Upper lobe of left lung (tissue), 6 donors: Measurements from ENCODE around the gene FBXL2. TPM values are rescaled to one million over a fixed set of nuclear protein-coding genes. Genes with fewer than 3 reads are reported as not detected.
"Not testable (repeated sequence)": the region's sequence is repeated elsewhere in the genome, so short reads cannot be mapped to it uniquely, and the experiment has no call there.

Experiments used
- ATAC-seq, 2 donors: fragments of 200-7000 bp; cut with Tn5 transposase; one replicate each; pipeline ENCODE4 v1.9.1; 2022; ENCODE audit warnings: mild to moderate bottlenecking in 2 of 2, moderate library complexity in 2 of 2; ENCODE audit not compliant: low FRiP score in 2 of 2
- DNase-seq, 2 donors: peaks; one replicate each; pipeline ENCODE4 v3.0.0-alpha.2; 2019 to 2020
- H3K27ac ChIP-seq, 4 donors: fragments of 200-600 bp; sonication (generic); one replicate each; pipeline ENCODE4 v1.5.1; 2016 to 2019
- H3K27me3 ChIP-seq, 4 donors: fragments of 200-600 bp; sonication (generic); one replicate each; pipeline ENCODE4 v1.5.1; 2017 to 2019
- H3K36me3 ChIP-seq, 4 donors: fragments of 200-600 bp; sonication (generic); one replicate each; pipeline ENCODE4 v1.5.1; 2016 to 2019
- H3K4me1 ChIP-seq, 4 donors: fragments of 200-600 bp; sonication (generic); one replicate each; pipeline ENCODE4 v1.5.1; 2018 to 2019
- H3K4me3 ChIP-seq, 4 donors: fragments of 200-600 bp; sonication (generic); one replicate each; pipeline ENCODE4 v1.5.1; 2017 to 2019; ENCODE audit warnings: mild to moderate bottlenecking in 2 of 4, moderate library complexity in 1 of 4
- H3K9me3 ChIP-seq, 4 donors: fragments of 200-600 bp; sonication (generic); one replicate each; pipeline ENCODE4 v1.5.1; 2018 to 2019
- CTCF ChIP-seq, 6 experiments: fragments of 450-650 bp in 4 of 6; fragments of 200-600 bp in 2 of 6; sonication (generic) in 2 of 6; IDR thresholded peaks; one replicate each; pipeline ENCODE4 v1.5.1; 2016 to 2019; ENCODE audit warnings: antibody characterized with exemption in 6 of 6
- EP300 ChIP-seq, 4 donors: sonication (generic); formaldehyde crosslinking; IDR thresholded peaks; one replicate each; pipeline ENCODE4 v1.5.1; 2017; ENCODE audit warnings: antibody characterized with exemption in 4 of 4, control low read depth in 2 of 4
- POLR2A ChIP-seq, 4 donors: fragments of 450-650 bp; IDR thresholded peaks; one replicate each; pipeline ENCODE4 v1.5.1; 2016 to 2017; ENCODE audit warnings: antibody characterized with exemption in 4 of 4, mild to moderate bottlenecking in 2 of 4
- POLR2AphosphoS5 ChIP-seq, 2 donors: sonication (generic); formaldehyde crosslinking; IDR thresholded peaks; one replicate each; pipeline ENCODE4 v1.5.1; 2017; ENCODE audit warnings: antibody characterized with exemption in 2 of 2
- WGBS, 2 donors: methylation state at CpG; one replicate each; pipeline ENCODE4 v1.1.5; 2017 to 2018; 5-methylcytosine and 5-hydroxymethylcytosine counted together
- total RNA-seq, 6 donors: library from RNA; depleted of rRNA in 4 of 6; stranded (reverse); fragments of >200 nt in 4 of 6; gene quantifications; one replicate each; pipeline versions ENCODE4 v1.1.0 to v1.2.1, GENCODE V29; 2016 to 2021
- donor health status: DM: no; HTN: no; CAD: no; lungs with moderate emphysema.
- donor health status: DM: no; HTN: yes; CAD: no; lungs with severe emphysema.

FBXL2 gene
- total RNA-seq, 6 donors from 2014 or later, result 5.6 to 23.0 (median 9.7) TPM

- H3K4me1 ChIP-seq, result peaks cover 3 to 8% (median 4%) of the 10 kb centered on the region in 4 donors
- no peaks in the 10 kb centered on the region for H3K36me3 ChIP-seq
- DNase-seq (no peak), ATAC-seq (no peak)
- 21 to 27% methylated on average over 4 of the region's 4 CpGs for WGBS, 2 donors
- no peaks in the 10 kb centered on the region for H3K27me3 ChIP-seq
- TF ChIP-seq POLR2A (IDR thresholded peaks at IDR 0.05) (no peak), EP300 (IDR thresholded peaks at IDR 0.05) (no peak)
- H3K27ac ChIP-seq, result no peak overlapping the region
- H3K4me3 ChIP-seq, result no peak overlapping the region
- H3K9me3 ChIP-seq, result no peaks in the 10 kb centered on the region
Measured at GRCh38 chr3:33317963-33318709, 40.9 kb downstream of the FBXL2 start.

DNA sequence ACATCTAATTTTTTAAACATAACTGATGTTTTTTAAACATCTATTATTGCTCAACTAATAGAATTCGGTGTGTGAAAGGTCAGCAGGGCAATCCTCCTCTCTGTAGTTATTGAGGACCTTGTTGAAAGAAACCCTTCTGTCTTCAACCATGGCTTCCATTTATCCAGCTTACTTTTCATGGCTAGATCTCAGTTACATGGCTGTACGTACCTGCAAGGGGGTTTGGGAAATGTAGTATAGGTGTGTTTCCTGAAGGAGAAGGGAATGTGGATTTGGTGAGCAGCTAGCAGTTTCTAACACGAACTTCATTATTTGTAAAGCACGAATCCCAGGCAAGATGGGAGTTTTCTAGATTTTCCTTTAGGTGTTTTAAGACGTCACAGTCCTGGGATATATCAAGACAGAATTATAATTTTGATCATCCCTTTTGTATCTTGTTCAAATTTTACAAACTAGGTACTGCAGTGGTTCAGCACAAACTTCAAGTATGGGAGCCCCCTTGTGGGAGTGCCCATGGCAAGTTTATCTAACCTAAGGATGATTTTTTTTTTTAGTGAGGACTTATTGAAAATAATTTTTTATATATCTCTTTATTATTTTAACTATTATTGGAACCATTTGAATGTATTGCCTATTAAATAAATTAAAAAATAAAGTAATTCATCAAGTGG is 41.6 kb downstream of the FBXL2 start:
- H3K9me3 ChIP-seq, result no peaks in the 10 kb centered on the region
- H3K27me3 ChIP-seq, result no peaks in the 10 kb centered on the region
- WGBS, 2 donors, result 70% methylated on average over 5 of the region's 5 CpGs
- H3K27ac ChIP-seq, result no peak overlapping the region
- ATAC-seq (no peak), DNase-seq (no peak)
- H3K4me1 ChIP-seq, result peaks cover 3 to 8% (median 4%) of the 10 kb centered on the region in 4 donors
- no peaks in the 10 kb centered on the region for H3K36me3 ChIP-seq
- no peak overlapping the region for H3K4me3 ChIP-seq
- TF ChIP-seq CTCF (IDR thresholded peaks at IDR 0.05) (no peak), POLR2A (IDR thresholded peaks at IDR 0.05) (no peak), POLR2AphosphoS5 (IDR thresholded peaks at IDR 0.05) (no peak), EP300 (IDR thresholded peaks at IDR 0.05) (no peak)

GRCh38 chr3:33322412-33322811 is 45.2 kb downstream of the FBXL2 start:
- ATAC-seq (no peak), DNase-seq (no peak)
- Histone ChIP-seq H3K27me3 (no peaks in the 10 kb centered on the region), H3K4me3 (no peak overlapping the region), H3K36me3 (no peaks in the 10 kb centered on the region), H3K9me3 (peaks cover 0 to 4% (median 0%) of the 10 kb centered on the region in 4 donors), H3K4me1 (peaks cover 3 to 8% (median 4%) of the 10 kb centered on the region in 4 donors), H3K27ac (no peak overlapping the region)
- WGBS, 2 donors, result 92 to 100% methylated on average over 1 of the region's 1 CpG
- TF ChIP-seq POLR2A (IDR thresholded peaks at IDR 0.05), result no peak
- TF ChIP-seq EP300 (IDR thresholded peaks at IDR 0.05), result no peak
- no peak for TF ChIP-seq POLR2AphosphoS5 (IDR thresholded peaks at IDR 0.05)
- TF ChIP-seq CTCF (IDR thresholded peaks at IDR 0.05), result no peak

GRCh38 chr3:33331414-33331813 is 54.2 kb downstream of the FBXL2 start:
- WGBS, 2 donors, result 89 to 92% methylated on average over 2 of the region's 2 CpGs
- no peak for ATAC-seq
- no peak for TF ChIP-seq EP300 (IDR thresholded peaks at IDR 0.05)
- no peak for TF ChIP-seq POLR2A (IDR thresholded peaks at IDR 0.05)
- no peak for TF ChIP-seq POLR2AphosphoS5 (IDR thresholded peaks at IDR 0.05)
- TF ChIP-seq CTCF (IDR thresholded peaks at IDR 0.05), result no peak
- DNase-seq, result no peak
- Histone ChIP-seq H3K4me3 (no peak overlapping the region), H3K9me3 (peaks cover 0 to 13% (median 12%) of the 10 kb centered on the region in 4 donors), H3K27ac (no peak overlapping the region), H3K4me1 (no peaks in the 10 kb centered on the region), H3K36me3 (no peaks in the 10 kb centered on the region), H3K27me3 (no peaks in the 10 kb centered on the region)

- no peak overlapping the region for H3K27ac ChIP-seq
- TF ChIP-seq EP300 (IDR thresholded peaks at IDR 0.05) (no peak), CTCF (IDR thresholded peaks at IDR 0.05) (no peak), POLR2AphosphoS5 (IDR thresholded peaks at IDR 0.05) (no peak), POLR2A (IDR thresholded peaks at IDR 0.05) (no peak)
- DNase-seq, result no peak
- 91 to 94% methylated on average over 2 of the region's 2 CpGs for WGBS, 2 donors
- H3K27me3 ChIP-seq, result no peaks in the 10 kb centered on the region
- peaks cover 0 to 13% (median 12%) of the 10 kb centered on the region in 4 donors for H3K9me3 ChIP-seq
- H3K4me1 ChIP-seq, result no peaks in the 10 kb centered on the region
- H3K36me3 ChIP-seq, result no peaks in the 10 kb centered on the region
- no peak for ATAC-seq
- H3K4me3 ChIP-seq, result no peak overlapping the region
Measured at GRCh38 chr3:33334364-33334763, 57.1 kb downstream of the FBXL2 start.

DNA sequence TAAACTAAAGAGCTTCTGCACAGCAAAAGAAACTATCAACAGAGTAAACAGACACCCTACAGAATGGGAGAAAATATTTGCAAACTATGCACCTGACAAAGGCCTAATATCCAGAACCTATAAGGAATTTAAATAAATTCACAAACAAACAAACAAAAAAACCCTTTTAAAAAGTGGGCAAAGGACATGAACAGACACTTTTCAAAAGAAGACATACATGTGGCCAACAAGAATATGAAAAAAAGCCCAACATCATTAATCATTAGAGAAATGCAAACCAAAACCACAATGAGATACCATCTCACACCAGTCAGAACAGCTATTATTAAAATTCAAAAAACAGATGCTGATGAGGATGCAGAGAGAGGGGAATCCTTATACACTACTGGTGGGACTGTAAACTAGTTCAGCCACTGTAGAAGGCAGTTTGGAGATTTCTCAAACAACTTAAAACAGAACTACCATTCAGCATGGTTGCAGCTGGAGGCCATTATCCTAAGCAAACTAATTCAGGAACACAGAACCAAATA is 61.8 kb downstream of the FBXL2 start:
- not testable (repeated sequence) for ATAC-seq, H3K4me1 ChIP-seq, DNase-seq, H3K27ac ChIP-seq, H3K4me3 ChIP-seq, H3K9me3 ChIP-seq, H3K27me3 ChIP-seq, H3K36me3 ChIP-seq
